MCF 10A (cell line): Measurements from ENCODE around the gene CIDEA. TPM values are rescaled to one million over a fixed set of nuclear protein-coding genes. Genes with fewer than 3 reads are reported as not detected.
A peak's percentile ranks its signal among the peaks of the same experiment; 100 is the strongest.
"Not testable (repeated sequence)": the region's sequence is repeated elsewhere in the genome, so short reads cannot be mapped to it uniquely, and the experiment has no call there.

Experiments
- Bru-seq: library from RNA; stranded (reverse); fragments of 400-500 nt; gene quantifications from one replicate; lab custom pipeline; 2021; lab: Mats Ljungman, UMichigan
- BruChase-seq, 2 experiments: library from RNA; stranded (reverse); fragments of 400-500 nt; gene quantifications; one replicate each; lab custom pipeline; 2021; lab: Mats Ljungman, UMichigan
- BruUV-seq: library from RNA; stranded (reverse); fragments of 400-500 nt; replicated peaks from 2 replicates; lab custom pipeline; 2021; lab: Mats Ljungman, UMichigan
- CTCF ChIA-PET: fragments of 300-600 bp; sonication (Branson Sonifier 250); formaldehyde crosslinking; extraction: SDS; loops from one replicate; lab custom pipeline; 2021; ENCODE audit warnings: antibody characterized with exemption, inconsistent platforms; lab: Yijun Ruan, JAX
- POLR2A ChIA-PET: fragments of 300-600, 350-650 bp; sonication (Branson Sonifier 250); formaldehyde crosslinking; extraction: SDS; loops from one replicate; lab custom pipeline; 2020; ENCODE audit warnings: antibody characterized with exemption, inconsistent platforms; lab: Yijun Ruan, JAX
- DNase-seq: peaks from one replicate; pipeline ENCODE4 v3.0.0-alpha.2; 2018; ENCODE audit not compliant: unreplicated experiment
- H3K27ac Mint-ChIP-seq: one replicate; pipeline ENCODE4 v1.8.0; 2022; ENCODE audit warnings: mild to moderate bottlenecking, low read depth, mixed read lengths; ENCODE audit not compliant: unreplicated experiment
- H3K27me3 Mint-ChIP-seq: one replicate; pipeline ENCODE4 v1.8.0; 2022; ENCODE audit warnings: mixed read lengths; ENCODE audit not compliant: insufficient read depth, unreplicated experiment
- H3K36me3 Mint-ChIP-seq: one replicate; pipeline ENCODE4 v1.8.0; 2022; ENCODE audit warnings: mild to moderate bottlenecking, moderate library complexity, mixed read lengths; ENCODE audit not compliant: insufficient read depth, unreplicated experiment
- H3K4me1 Mint-ChIP-seq: one replicate; pipeline ENCODE4 v1.8.0; 2022; ENCODE audit warnings: mixed read lengths; ENCODE audit not compliant: insufficient read depth, unreplicated experiment
- H3K4me3 Mint-ChIP-seq: one replicate; pipeline ENCODE4 v1.8.0; 2022; ENCODE audit warnings: mild to moderate bottlenecking, moderate library complexity, mixed read lengths; ENCODE audit not compliant: unreplicated experiment
- H3K9me3 Mint-ChIP-seq: one replicate; pipeline ENCODE4 v1.8.0; 2022; ENCODE audit warnings: mixed read lengths; ENCODE audit not compliant: unreplicated experiment
- CTCF ChIP-seq: fragments of 200-600 bp; IDR thresholded peaks from one replicate; pipeline ENCODE4 v1.8.0; 2022; ENCODE audit warnings: antibody characterized with exemption, mild to moderate bottlenecking; ENCODE audit not compliant: unreplicated experiment
- intact Hi-C: fragments of 100-400 bp; cut with micrococcal nuclease; formaldehyde crosslinking; loops from 2 replicates; pipeline ENCODE4 v1.14.1; 2022
- long read RNA-seq: library from polyadenylated mRNA; stranded (forward); transcript quantifications from one replicate; pipeline ENCODE4 v2.0.0, GENCODE V29; 2022
- total RNA-seq: library from RNA; stranded (reverse); gene quantifications from 2 replicates; pipeline ENCODE4 v1.2.3, GENCODE V29; 2022

The CIDEA gene
- not detected in 2 replicates for total RNA-seq
- percentile 5 among the genes with signal in this experiment for Bru-seq, nascent RNA
- not detected for BruChase-seq, experiment 1, labeled RNA remaining after a 6-hour chase
- percentile 2 among the genes with signal in this experiment for BruChase-seq, experiment 2, labeled RNA remaining after a 2-hour chase
- long read RNA-seq, result 0 reads

- Mint-ChIP-seq H3K36me3 (no peaks in the 10 kb centered on the region), H3K9me3 (no peaks in the 10 kb centered on the region), H3K4me1 (peaks cover 21% of the 10 kb centered on the region), H3K27me3 (peaks cover 5% of the 10 kb centered on the region), H3K27ac (no peak within 1 kb of the TSS), H3K4me3 (no peak within 1 kb of the TSS)
- no peak for DNase-seq
- BruUV-seq, result no TSS peak
- TF ChIP-seq CTCF, result no peak
- intact Hi-C loops, result no loop called here
- ChIA-PET CTCF (interaction anchor here (1.5 kb wide), 1 partner anchor 18 kb away, joined by 6 read pairs; no protein-coding TSS in a partner anchor), POLR2A (interaction anchor here (0.6 kb wide), 1 partner anchor 94 kb away, joined by 3 read pairs; no protein-coding TSS in a partner anchor)
Measured at GRCh38 chr18:12254136-12254819, at the start of gene CIDEA. CIDEA (plus strand) TSS chr18:12254361; CDS start chr18:12254384, 23 bp downstream.

- POLR2A ChIA-PET, H3K9me3 Mint-ChIP-seq, DNase-seq, H3K4me1 Mint-ChIP-seq, intact Hi-C loops, CTCF ChIA-PET, H3K36me3 Mint-ChIP-seq, BruUV-seq, H3K4me3 Mint-ChIP-seq, H3K27me3 Mint-ChIP-seq: not testable (repeated sequence)
- peak overlapping the region; percentile 57 for H3K27ac Mint-ChIP-seq
Measured at GRCh38 chr18:12208296-12209153, 45.6 kb upstream of the CIDEA start.

GRCh38 chr18:12212308-12212707 lies 41.9 kb upstream of the CIDEA start:
- CTCF ChIA-PET, result interaction anchor here (0.7 kb wide), 1 partner anchor 99 kb away, joined by 3 read pairs; no protein-coding TSS in a partner anchor
- DNase-seq, H3K4me3 Mint-ChIP-seq: not testable (repeated sequence)

GRCh38 chr18:12214296-12215005 lies 39.7 kb upstream of the CIDEA start:
- BruUV-seq, POLR2A ChIA-PET, H3K4me3 Mint-ChIP-seq, CTCF ChIA-PET, intact Hi-C loops, H3K36me3 Mint-ChIP-seq, H3K9me3 Mint-ChIP-seq, H3K27me3 Mint-ChIP-seq, H3K27ac Mint-ChIP-seq, H3K4me1 Mint-ChIP-seq: not testable (repeated sequence)
- peak; percentile 6 for DNase-seq

More at GRCh38 chr18:12212308-12212707, 41.9 kb upstream of the CIDEA start:
- intact Hi-C loops, H3K27ac Mint-ChIP-seq, H3K36me3 Mint-ChIP-seq, BruUV-seq, POLR2A ChIA-PET, H3K4me1 Mint-ChIP-seq, H3K9me3 Mint-ChIP-seq, H3K27me3 Mint-ChIP-seq: not testable (repeated sequence)

- H3K9me3 Mint-ChIP-seq, H3K27ac Mint-ChIP-seq, intact Hi-C loops, H3K4me3 Mint-ChIP-seq, H3K27me3 Mint-ChIP-seq, H3K4me1 Mint-ChIP-seq, H3K36me3 Mint-ChIP-seq, BruUV-seq, DNase-seq, CTCF ChIA-PET: not testable (repeated sequence)
- POLR2A ChIA-PET, result interaction anchor here (0.6 kb wide), 1 partner anchor 308 kb away, joined by 3 read pairs; the partner anchor contains the start of gene MPPE1
Measured at GRCh38 chr18:12216471-12216870, 37.7 kb upstream of the CIDEA start.

- intact Hi-C loops, DNase-seq, H3K36me3 Mint-ChIP-seq, H3K4me1 Mint-ChIP-seq, CTCF ChIA-PET, H3K27ac Mint-ChIP-seq, H3K27me3 Mint-ChIP-seq, BruUV-seq, POLR2A ChIA-PET, H3K4me3 Mint-ChIP-seq, H3K9me3 Mint-ChIP-seq: not testable (repeated sequence)
Measured at GRCh38 chr18:12218603-12219002, 35.6 kb upstream of the CIDEA start.

GRCh38 chr18:12222041-12222440 lies 32.1 kb upstream of the CIDEA start:
- intact Hi-C loops, BruUV-seq, H3K9me3 Mint-ChIP-seq, CTCF ChIA-PET, DNase-seq, H3K36me3 Mint-ChIP-seq, H3K27me3 Mint-ChIP-seq, POLR2A ChIA-PET, H3K4me1 Mint-ChIP-seq, H3K4me3 Mint-ChIP-seq, H3K27ac Mint-ChIP-seq: not testable (repeated sequence)
